Measurements from ENCODE around the gene SLCO4A1. TPM values are rescaled to one million over a fixed set of nuclear protein-coding genes. Genes with fewer than 3 reads are reported as not detected.
"Not testable (repeated sequence)": the region's sequence is repeated elsewhere in the genome, so short reads cannot be mapped to it uniquely, and the experiment has no call there.

Gene SLCO4A1
- total RNA-seq, 2 donors from 2014 or later, result 2.6 to 6.2 TPM

- no peak overlapping the region for H3K4me3 ChIP-seq
- H3K36me3 ChIP-seq (replicated peaks in 1 of 2; ENCODE audit: insufficient read depth in 1 of 2, low read depth in 2 of 2), result no peaks in the 10 kb centered on the region
- 69 to 85% methylated on average over 29 to 31 of the region's 32 CpGs for WGBS, 2 donors
- ATAC-seq, result no peak
- peak overlapping the region; percentile 98 to 99 (median 98) for H3K27ac ChIP-seq
- peaks cover 39% of the 10 kb centered on the region for H3K4me1 ChIP-seq
- H3K27me3 ChIP-seq, result no peaks in the 10 kb centered on the region
- peak in 3 of 4 donors; percentile 56 to 74 (median 61) for DNase-seq
- intact Hi-C loops (cut with DNase I), result no loop called here
- no peaks in the 10 kb centered on the region for H3K9me3 ChIP-seq
- TF ChIP-seq POLR2A (IDR thresholded peaks at IDR 0.05) (no peak), CTCF (IDR thresholded peaks at IDR 0.05) (no peak)
These were observed 17.4 kb upstream of the SLCO4A1 start for GRCh38 chr20:62624719-62625453.

- 85 to 89% methylated on average over 3 to 21 of the region's 21 CpGs for WGBS, 2 donors
- H3K4me1 ChIP-seq, result peaks cover 39% of the 10 kb centered on the region
- no peaks in the 10 kb centered on the region for H3K36me3 ChIP-seq (replicated peaks in 1 of 2; ENCODE audit: insufficient read depth in 1 of 2, low read depth in 2 of 2)
- H3K27me3 ChIP-seq, result no peaks in the 10 kb centered on the region
- intact Hi-C loops (cut with DNase I), result no loop called here
- TF ChIP-seq POLR2A (IDR thresholded peaks at IDR 0.05) (no peak), CTCF (IDR thresholded peaks at IDR 0.05) (no peak)
- H3K9me3 ChIP-seq, result no peaks in the 10 kb centered on the region
- H3K27ac ChIP-seq, result peak overlapping the region in 1 of 4 donors; percentile 99
- H3K4me3 ChIP-seq, result no peak overlapping the region
- DNase-seq, result no peak
- no peak for ATAC-seq
These were observed 16.8 kb upstream of the SLCO4A1 start for GRCh38 chr20:62625516-62625915.

GRCh38 chr20:62625921-62626547 is 16.3 kb upstream of the SLCO4A1 start:
- intact Hi-C loops (cut with DNase I), result no loop called here
- WGBS, 2 donors, result 85 to 91% methylated on average over 10 to 20 of the region's 20 CpGs
- no peak overlapping the region for H3K4me3 ChIP-seq

GRCh38 chr20:62627425-62627824 is 14.9 kb upstream of the SLCO4A1 start:
- ATAC-seq; intact Hi-C loops (cut with DNase I); DNase-seq; H3K36me3 ChIP-seq (replicated peaks in 1 of 2; ENCODE audit: insufficient read depth in 1 of 2, low read depth in 2 of 2); H3K9me3 ChIP-seq; H3K27ac ChIP-seq; H3K27me3 ChIP-seq; H3K4me3 ChIP-seq: not testable (repeated sequence)
- WGBS, 2 donors, result 90 to 95% methylated on average over 1 of the region's 1 CpG
- peaks cover 31% of the 10 kb centered on the region for H3K4me1 ChIP-seq

More at GRCh38 chr20:62625921-62626547, 16.3 kb upstream of the SLCO4A1 start:
- Histone ChIP-seq H3K36me3 (replicated peaks in 1 of 2; ENCODE audit: insufficient read depth in 1 of 2, low read depth in 2 of 2) (no peaks in the 10 kb centered on the region), H3K27me3 (no peaks in the 10 kb centered on the region), H3K9me3 (no peaks in the 10 kb centered on the region), H3K4me1 (peaks cover 39% of the 10 kb centered on the region), H3K27ac (no peak overlapping the region)
- no peak for TF ChIP-seq POLR2A (IDR thresholded peaks at IDR 0.05)
- TF ChIP-seq CTCF (IDR thresholded peaks at IDR 0.05), result no peak
- no peak for ATAC-seq
- DNase-seq, result no peak

DNA sequence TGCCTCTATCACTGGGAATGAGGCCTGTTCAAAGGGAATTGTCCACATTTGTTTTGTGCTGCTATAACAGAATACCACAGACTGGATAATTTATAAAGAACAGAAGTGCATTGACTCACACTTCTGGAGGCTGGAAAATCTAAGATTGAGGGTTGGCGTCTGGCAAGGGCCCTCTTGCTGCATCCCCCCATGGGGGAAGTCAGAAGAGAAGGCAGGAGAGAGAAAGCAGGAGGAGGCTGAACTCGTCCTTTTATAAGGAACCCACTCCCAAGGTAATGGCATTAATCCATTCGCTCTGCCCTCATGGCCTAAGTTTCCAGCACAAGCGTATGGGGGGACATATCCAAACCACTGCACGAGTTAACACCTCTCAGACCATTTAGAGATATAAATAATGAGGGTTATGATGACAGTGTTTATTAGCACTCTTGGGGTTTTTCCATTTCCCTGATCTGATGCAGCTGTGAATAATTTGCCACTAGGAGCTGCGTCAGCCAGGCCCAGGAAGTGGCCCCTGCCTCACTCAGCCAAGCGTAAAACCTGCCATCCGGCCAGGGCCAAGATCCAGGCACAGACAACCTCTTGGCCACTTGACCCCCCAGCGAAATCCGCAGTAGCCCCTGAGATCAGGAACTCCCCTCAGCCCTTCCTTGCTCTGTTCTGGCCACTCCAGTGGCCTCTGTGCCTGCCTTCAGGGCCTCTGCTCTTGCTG is 14.2 kb upstream of the SLCO4A1 start:
- TF ChIP-seq POLR2A (IDR thresholded peaks at IDR 0.05) (no peak), CTCF (IDR thresholded peaks at IDR 0.05) (no peak)
- no peak for DNase-seq
- Histone ChIP-seq H3K36me3 (replicated peaks in 1 of 2; ENCODE audit: insufficient read depth in 1 of 2, low read depth in 2 of 2) (no peaks in the 10 kb centered on the region), H3K9me3 (no peaks in the 10 kb centered on the region), H3K4me1 (peaks cover 24% of the 10 kb centered on the region), H3K4me3 (no peak overlapping the region), H3K27ac (no peak overlapping the region), H3K27me3 (no peaks in the 10 kb centered on the region)
- intact Hi-C loops (cut with DNase I), result no loop called here
- 59 to 74% methylated on average over 8 to 10 of the region's 10 CpGs for WGBS, 2 donors
- no peak for ATAC-seq
